HG02852 (cell line): Measurements from ENCODE around the gene CCDC74A.
A peak's percentile ranks its signal among the peaks of the same experiment; 100 is the strongest.
"Not testable (repeated sequence)": the region's sequence is repeated elsewhere in the genome, so short reads cannot be mapped to it uniquely, and the experiment has no call there.

Experiments used
- ATAC-seq: cut with Tn5 transposase; IDR thresholded peaks from one replicate; pipeline ENCODE4 v1.9.1; 2021; ENCODE audit warnings: mild to moderate bottlenecking, moderate library complexity; ENCODE audit not compliant: unreplicated experiment

The CCDC74A gene

GRCh38 chr2:131544813-131545165 is 17.1 kb downstream of the CCDC74A start:
- not testable (repeated sequence) for ATAC-seq

- no peak for ATAC-seq
Measured at GRCh38 chr2:131552871-131553270, 25.2 kb downstream of the CCDC74A start.

- no peak for ATAC-seq
Measured at GRCh38 chr2:131556998-131557397, 29.3 kb downstream of the CCDC74A start.

GRCh38 chr2:131557558-131558321 is 30.1 kb downstream of the CCDC74A start:
- peak; percentile 64 for ATAC-seq

- no peak for ATAC-seq
Measured at GRCh38 chr2:131566371-131566770, 38.7 kb downstream of the CCDC74A start.

GRCh38 chr2:131567891-131568290 is 40.2 kb downstream of the CCDC74A start:
- no peak for ATAC-seq

- ATAC-seq, result not testable (repeated sequence)
Measured at GRCh38 chr2:131568401-131568800, 40.7 kb downstream of the CCDC74A start.

GRCh38 chr2:131572175-131572574 is 44.5 kb downstream of the CCDC74A start:
- no peak for ATAC-seq

- ATAC-seq, result no peak
Measured at GRCh38 chr2:131577812-131578211, 50.1 kb downstream of the CCDC74A start.

GRCh38 chr2:131580187-131580586 is 52.5 kb downstream of the CCDC74A start:
- no peak for ATAC-seq
